ENCODE data around the gene PRR12.

Gene PRR12

GRCh38 chr19:49645995-49646394 lies 55.0 kb downstream of the PRR12 start:
- no peak overlapping the region for H3K4me3 ChIP-seq (ENCODE audit: low read depth, low read length)
- DNase-seq (ENCODE audit: low read depth), result no peak
- TF ChIP-seq MYC (IDR thresholded peaks at IDR 0.05; ENCODE audit: low read depth, low read length), result no peak
- no peak for TF ChIP-seq POLR2A (IDR thresholded peaks at IDR 0.05; ENCODE audit: extremely low read depth, insufficient read length)
- TF ChIP-seq, protein P1, sequence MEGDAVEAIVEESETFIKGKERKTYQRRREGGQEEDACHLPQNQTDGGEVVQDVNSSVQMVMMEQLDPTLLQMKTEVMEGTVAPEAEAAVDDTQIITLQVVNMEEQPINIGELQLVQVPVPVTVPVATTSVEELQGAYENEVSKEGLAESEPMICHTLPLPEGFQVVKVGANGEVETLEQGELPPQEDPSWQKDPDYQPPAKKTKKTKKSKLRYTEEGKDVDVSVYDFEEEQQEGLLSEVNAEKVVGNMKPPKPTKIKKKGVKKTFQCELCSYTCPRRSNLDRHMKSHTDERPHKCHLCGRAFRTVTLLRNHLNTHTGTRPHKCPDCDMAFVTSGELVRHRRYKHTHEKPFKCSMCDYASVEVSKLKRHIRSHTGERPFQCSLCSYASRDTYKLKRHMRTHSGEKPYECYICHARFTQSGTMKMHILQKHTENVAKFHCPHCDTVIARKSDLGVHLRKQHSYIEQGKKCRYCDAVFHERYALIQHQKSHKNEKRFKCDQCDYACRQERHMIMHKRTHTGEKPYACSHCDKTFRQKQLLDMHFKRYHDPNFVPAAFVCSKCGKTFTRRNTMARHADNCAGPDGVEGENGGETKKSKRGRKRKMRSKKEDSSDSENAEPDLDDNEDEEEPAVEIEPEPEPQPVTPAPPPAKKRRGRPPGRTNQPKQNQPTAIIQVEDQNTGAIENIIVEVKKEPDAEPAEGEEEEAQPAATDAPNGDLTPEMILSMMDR (IDR thresholded peaks at IDR 0.05; ENCODE audit: low read depth, low read length), result no peak
- TF ChIP-seq MAX (IDR thresholded peaks at IDR 0.05; ENCODE audit: low read depth, low read length), result no peak

- TF ChIP-seq MYC (IDR thresholded peaks at IDR 0.05; ENCODE audit: low read depth, low read length) (no peak), MAX (IDR thresholded peaks at IDR 0.05; ENCODE audit: low read depth, low read length) (no peak), POLR2A (IDR thresholded peaks at IDR 0.05; ENCODE audit: extremely low read depth, insufficient read length) (no peak)
- TF ChIP-seq, protein P1 (IDR thresholded peaks at IDR 0.05; ENCODE audit: low read depth, low read length), result no peak
- DNase-seq (ENCODE audit: low read depth), result no peak
- H3K4me3 ChIP-seq (ENCODE audit: low read depth, low read length), result no peak overlapping the region
Measured at GRCh38 chr19:49646586-49646985, 55.6 kb downstream of the PRR12 start.

GRCh38 chr19:49651029-49651819 lies 60.2 kb downstream of the PRR12 start:
- DNase-seq (ENCODE audit: low read depth), result no peak
- H3K4me3 ChIP-seq (ENCODE audit: low read depth, low read length), result no peak overlapping the region
- TF ChIP-seq, protein P1 (IDR thresholded peaks at IDR 0.05; ENCODE audit: low read depth, low read length), result no peak
- TF ChIP-seq MAX (IDR thresholded peaks at IDR 0.05; ENCODE audit: low read depth, low read length), result no peak
- no peak for TF ChIP-seq POLR2A (IDR thresholded peaks at IDR 0.05; ENCODE audit: extremely low read depth, insufficient read length)
- TF ChIP-seq MYC (IDR thresholded peaks at IDR 0.05; ENCODE audit: low read depth, low read length), result no peak

GRCh38 chr19:49651820-49652550 lies 61.0 kb downstream of the PRR12 start:
- TF ChIP-seq MYC (IDR thresholded peaks at IDR 0.05; ENCODE audit: low read depth, low read length), result no peak
- TF ChIP-seq POLR2A (IDR thresholded peaks at IDR 0.05; ENCODE audit: extremely low read depth, insufficient read length), result no peak
- no peak for TF ChIP-seq MAX (IDR thresholded peaks at IDR 0.05; ENCODE audit: low read depth, low read length)
- TF ChIP-seq, protein P1 (IDR thresholded peaks at IDR 0.05; ENCODE audit: low read depth, low read length), result no peak
- H3K4me3 ChIP-seq (ENCODE audit: low read depth, low read length), result no peak overlapping the region
- DNase-seq (ENCODE audit: low read depth), result no peak

GRCh38 chr19:49652551-49653465 lies 61.8 kb downstream of the PRR12 start:
- DNase-seq (ENCODE audit: low read depth), result no peak
- H3K4me3 ChIP-seq (ENCODE audit: low read depth, low read length), result no peak overlapping the region
- no peak for TF ChIP-seq POLR2A (IDR thresholded peaks at IDR 0.05; ENCODE audit: extremely low read depth, insufficient read length)
- no peak for TF ChIP-seq MYC (IDR thresholded peaks at IDR 0.05; ENCODE audit: low read depth, low read length)
- TF ChIP-seq, protein P1 (IDR thresholded peaks at IDR 0.05; ENCODE audit: low read depth, low read length), result no peak
- no peak for TF ChIP-seq MAX (IDR thresholded peaks at IDR 0.05; ENCODE audit: low read depth, low read length)
